K562 (cell line): ENCODE measurements around the gene ZSWIM6. TPM values are rescaled to one million over a fixed set of nuclear protein-coding genes. Genes with fewer than 3 reads are reported as not detected.

ENCODE experiments used
- ATAC-seq: fragments of 200-7000 bp; cut with Tn5 transposase; 3 replicates; pipeline ENCODE4 v1.9.1; 2020; ENCODE audit warnings: moderate library complexity
- BruUV-seq: library from RNA; stranded (reverse); fragments of 400-500 nt; replicated peaks from 2 replicates; lab custom pipeline; 2021; lab: Mats Ljungman, UMichigan
- CTCF ChIA-PET: fragments of 300-600 bp; formaldehyde crosslinking; extraction: SDS; loops from one replicate; lab custom pipeline; 2021; ENCODE audit warnings: low intra/inter-chr PET ratio; lab: Yijun Ruan, JAX
- POLR2A ChIA-PET: fragments of 300-600, 350-650 bp; sonication (Branson Sonifier 250); formaldehyde crosslinking; extraction: SDS; loops from one replicate; lab custom pipeline; 2021; ENCODE audit warnings: antibody characterized with exemption, inconsistent platforms; lab: Yijun Ruan, JAX
- DNase-seq, 4 experiments: peaks; one replicate each; pipeline versions ENCODE4 v3.0.0 to v3.0.0-alpha.2; 2011 to 2018; ENCODE audit warnings: low spot score in 3 of 4, mixed read lengths in 3 of 4; ENCODE audit errors: extremely low read depth in 1 of 4
- FAIRE-seq: peaks from 2 replicates; lab custom pipeline; 2011; peaks lifted over from hg19 to GRCh38; lab: Jason Lieb, UNC
- H2AFZ ChIP-seq: 2 replicates; pipeline ENCODE4 v1.6.0; 2011; ENCODE audit warnings: low read depth, low read length, control low read depth, inconsistent platforms
- H3K27ac ChIP-seq: fragments of 200-600 bp; 3 replicates; pipeline ENCODE4 v1.8.0; 2011; ENCODE audit warnings: low read depth, mild to moderate bottlenecking, control low read depth, inconsistent platforms, low read length, moderate library complexity, mixed read lengths; ENCODE audit errors: extremely low read depth
- H3K27me3 ChIP-seq, 2 experiments: fragments of 300-600 bp in 1 of 2; 2 replicates in 1 of 2; 3 replicates in 1 of 2; pipeline versions ENCODE4 v1.6.0 to v1.8.0; 2011; ENCODE audit warnings: inconsistent platforms in 2 of 2, low read length in 2 of 2, mild to moderate bottlenecking in 1 of 2, mixed read lengths in 1 of 2, moderate library complexity in 1 of 2; ENCODE audit not compliant: control insufficient read depth in 2 of 2, insufficient read depth in 2 of 2
- H3K36me3 ChIP-seq: fragments of 300-600 bp; 3 replicates; pipeline ENCODE4 v1.8.0; 2011; ENCODE audit warnings: mild to moderate bottlenecking, low read length, inconsistent platforms; ENCODE audit not compliant: control insufficient read depth, insufficient read depth
- H3K4me1 ChIP-seq, 2 experiments: fragments of 200-600 bp in 1 of 2; replicated peaks in 1 of 2; 2 replicates in 1 of 2; 3 replicates in 1 of 2; pipeline versions ENCODE4 v1.5.1 to v1.8.0; 2011; ENCODE audit warnings: inconsistent platforms in 2 of 2, low read length in 2 of 2, mild to moderate bottlenecking in 1 of 2, mixed read lengths in 1 of 2, moderate library complexity in 1 of 2; ENCODE audit not compliant: control insufficient read depth in 2 of 2, insufficient read depth in 2 of 2
- H3K4me2 ChIP-seq: 2 replicates; pipeline ENCODE4 v1.6.1; 2011; ENCODE audit warnings: low read length, control low read depth, inconsistent platforms, mixed read lengths; ENCODE audit not compliant: insufficient read depth
- H3K4me3 ChIP-seq: fragments of 200-600 bp; sonication (generic), shearing (Covaris generic); 2 replicates; pipeline ENCODE4 v1.5.1; 2016; ENCODE audit warnings: control low read depth, inconsistent platforms
- H3K79me2 ChIP-seq: fragments of 200-600 bp; 3 replicates; pipeline ENCODE4 v1.8.0; 2011; ENCODE audit warnings: low read length, inconsistent platforms; ENCODE audit not compliant: control insufficient read depth, insufficient read depth
- H3K9ac ChIP-seq, 2 experiments: 2 replicates each; pipeline versions ENCODE4 v1.6.0 to v1.6.1; 2011; ENCODE audit warnings: low read depth in 2 of 2, low read length in 2 of 2, control low read depth in 1 of 2, inconsistent platforms in 1 of 2, mild to moderate bottlenecking in 1 of 2, mixed read lengths in 1 of 2; ENCODE audit not compliant: insufficient read depth in 1 of 2
- H3K9me1 ChIP-seq: one replicate; pipeline ENCODE4 v1.6.0; 2011; ENCODE audit warnings: inconsistent platforms, mild to moderate bottlenecking, low read length, moderate library complexity; ENCODE audit not compliant: control insufficient read depth, insufficient read depth
- H3K9me3 ChIP-seq: replicated peaks from 2 replicates; pipeline ENCODE4 v1.5.1; 2011; ENCODE audit warnings: low read depth, low read length, inconsistent platforms; ENCODE audit not compliant: control insufficient read depth, insufficient read depth
- H4K20me1 ChIP-seq: replicated peaks from 2 replicates; pipeline ENCODE4 v1.6.1; 2011; ENCODE audit warnings: low read length, inconsistent platforms, mixed read lengths; ENCODE audit not compliant: control insufficient read depth, insufficient read depth
- CBFA2T3 ChIP-seq: fragments of 450-650 bp; IDR thresholded peaks from 2 replicates; pipeline ENCODE4 v1.6.1; 2017
- CHD7 ChIP-seq: fragments of 200-600 bp; sonication (generic); IDR thresholded peaks from one replicate; pipeline ENCODE4 v1.6.1; 2012; ENCODE audit warnings: mild to moderate bottlenecking, low read depth, low read length, inconsistent platforms
- CSDE1 ChIP-seq, 2 experiments: fragments of 450-650 bp; IDR thresholded peaks; 2 replicates each; pipeline ENCODE4 v1.6.1; 2016; ENCODE audit warnings: mild to moderate bottlenecking in 1 of 2
- in situ Hi-C: fragments of 300-500 bp; cut with MboI; formaldehyde crosslinking; loops from 4 replicates; pipeline ENCODE4 v1.15.0; 2018; ENCODE audit warnings: inconsistent platforms, mixed read lengths
- intact Hi-C: fragments of 100-400 bp; cut with micrococcal nuclease; formaldehyde crosslinking; loops from 2 replicates; pipeline ENCODE4 v1.14.2; 2022
- polyA plus RNA-seq, 8 experiments: library from polyadenylated mRNA; depleted of rRNA in 4 of 8; stranded (reverse) in 5 of 8; unstranded in 3 of 8; fragments of >200 nt; fragmentation: Nextera tagmentation in 2 of 8; fragmentation: Illumina TruSeq in 1 of 8; extraction: Ambion mirVana in 2 of 8; extraction: Trizol in 1 of 8; gene quantifications; 2 replicates each; pipeline versions ENCODE4 v1.2.1 to v1.2.3, GENCODE V29; 2011 to 2014; ENCODE audit warnings: inconsistent platforms in 1 of 8, missing spikeins in 1 of 8
- total RNA-seq, 7 experiments: library from RNA; depleted of rRNA in 6 of 7; stranded (reverse); fragments of >200 nt in 6 of 7; fragmentation: Illumina TruSeq in 2 of 7; extraction: Trizol in 2 of 7; gene quantifications; 2 replicates each; pipeline versions ENCODE4 v1.2.1 to v1.2.3, GENCODE V29; 2011 to 2021; ENCODE audit warnings: low replicate concordance in 1 of 7

ZSWIM6 gene
- total and polyA plus RNA-seq, 9 of the 15 experiments (the other 6 are each of a cell fraction or from before 2014, with no cell fraction given): 0.81 to 3.2 (median 2.0) TPM

- H3K27me3 ChIP-seq: no peaks in the 10 kb centered on the region; a peak in 1 of 5 replicates
- H3K4me2 ChIP-seq: no peak overlapping the region
- H3K9ac ChIP-seq: no peak overlapping the region
- FAIRE-seq (no peak), DNase-seq (peak in 2 of 4 experiments; percentile 21 to 32), ATAC-seq (peak; percentile 54; the same call in 2 of the 3 replicates)
- ChIA-PET CTCF (no interaction called here), POLR2A (no interaction called here)
- no peaks in the 10 kb centered on the region for H3K36me3 ChIP-seq
- no peaks in the 10 kb centered on the region; a peak in 2 of 5 replicates for H3K4me1 ChIP-seq
- no peaks in the 10 kb centered on the region for H3K9me3 ChIP-seq
- no TSS peak for BruUV-seq
- no peaks in the 10 kb centered on the region for H3K79me2 ChIP-seq
- no peak overlapping the region for H2AFZ ChIP-seq
- no peaks in the 10 kb centered on the region for H4K20me1 ChIP-seq
- intact Hi-C loops: no loop called here
- TF ChIP-seq CBFA2T3 (peak; percentile 25; the same call in 1 of the 2 replicates), CSDE1 (IDR thresholded peaks at IDR 0.05) (no peak)
- no peak overlapping the region for H3K4me3 ChIP-seq
- no peaks in the 10 kb centered on the region for H3K9me1 ChIP-seq
- in situ Hi-C loops: no loop called here
- H3K27ac ChIP-seq: no peak overlapping the region; the same call in 2 of the 3 replicates
These were observed 69.7 kb downstream of the ZSWIM6 start for GRCh38 chr5:61401726-61402125.

GRCh38 chr5:61402244-61402823, 70.3 kb downstream of the ZSWIM6 start:
- in situ Hi-C loops (no loop called here), intact Hi-C loops (no loop called here)
- Histone ChIP-seq H3K9ac (no peak overlapping the region), H3K4me3 (no peak overlapping the region), H3K36me3 (no peaks in the 10 kb centered on the region), H3K27me3 (no peaks in the 10 kb centered on the region; a peak in 1 of 5 replicates), H3K79me2 (no peaks in the 10 kb centered on the region), H3K27ac (no peak overlapping the region; the same call in 2 of the 3 replicates), H3K4me1 (no peaks in the 10 kb centered on the region; a peak in 2 of 5 replicates), H3K9me3 (no peaks in the 10 kb centered on the region), H3K4me2 (no peak overlapping the region), H3K9me1 (no peaks in the 10 kb centered on the region), H2AFZ (no peak overlapping the region), H4K20me1 (no peaks in the 10 kb centered on the region)
- no peak for ATAC-seq
- no peak for FAIRE-seq
- no TSS peak for BruUV-seq
- DNase-seq: no peak
- ChIA-PET POLR2A (no interaction called here), CTCF (no interaction called here)
- TF ChIP-seq CHD7: no peak
